Brain pericyte (primary cell): ENCODE data around the gene TMEM134.
"Not testable (repeated sequence)": the region's sequence is repeated elsewhere in the genome, so short reads cannot be mapped to it uniquely, and the experiment has no call there.

ENCODE experiments used
- DNase-seq: peaks from one replicate; pipeline ENCODE4 v3.0.0-alpha.2; 2012; ENCODE audit warnings: low read depth, low spot score

TMEM134 gene

GRCh38 chr11:67438158-67438902 is 30.7 kb downstream of the TMEM134 start:
- DNase-seq = no peak

- no peak for DNase-seq
Observed at GRCh38 chr11:67437809-67438157, 31.3 kb downstream of the TMEM134 start.

- no peak for DNase-seq
Observed at GRCh38 chr11:67437082-67437808, 31.8 kb downstream of the TMEM134 start, which contains the start of gene PTPRCAP. Gene PTPRCAP (minus strand): TSS chr11:67437682. CDS start chr11:67437619, 63 bp downstream.

GRCh38 chr11:67436459-67437081 is 32.5 kb downstream of the TMEM134 start:
- no peak for DNase-seq

GRCh38 chr11:67435727-67436458 is 33.2 kb downstream of the TMEM134 start:
- no peak for DNase-seq

- DNase-seq = no peak
Observed at GRCh38 chr11:67435031-67435726, 33.9 kb downstream of the TMEM134 start.

- no peak for DNase-seq
Observed at GRCh38 chr11:67434395-67434881, 34.6 kb downstream of the TMEM134 start.

- no peak for DNase-seq
Observed at GRCh38 chr11:67433536-67434394, 35.3 kb downstream of the TMEM134 start.

GRCh38 chr11:67432655-67433349 is 36.2 kb downstream of the TMEM134 start:
- no peak for DNase-seq

- DNase-seq = no peak
Observed at GRCh38 chr11:67431346-67432249, 37.5 kb downstream of the TMEM134 start.

- DNase-seq = no peak
Observed at GRCh38 chr11:67429722-67430121, 39.3 kb downstream of the TMEM134 start.

- DNase-seq = no peak
Observed at GRCh38 chr11:67429038-67429668, 39.9 kb downstream of the TMEM134 start.

- DNase-seq = peak; percentile 91
Observed at GRCh38 chr11:67428052-67429001, 40.7 kb downstream of the TMEM134 start, which contains the start of gene RPS6KB2. Gene RPS6KB2 (plus strand): TSS chr11:67428494. CDS start chr11:67428546, 52 bp downstream.

GRCh38 chr11:67427364-67427859 is 41.6 kb downstream of the TMEM134 start:
- not testable (repeated sequence) for DNase-seq

- no peak for DNase-seq
Observed at GRCh38 chr11:67423891-67424613, 45.0 kb downstream of the TMEM134 start.

GRCh38 chr11:67423466-67423865 is 45.6 kb downstream of the TMEM134 start:
- no peak for DNase-seq
